NCI-H345 (cell line): ENCODE data around the gene PDIA6.
"Not testable (repeated sequence)": the region's sequence is repeated elsewhere in the genome, so short reads cannot be mapped to it uniquely, and the experiment has no call there.

Source experiments
- DNase-seq: peaks from one replicate; lab custom pipeline; 2025; lab: John Stamatoyannopoulos, UW

Gene PDIA6

GRCh38 chr2:10833021-10833420, 20.4 kb upstream of the PDIA6 start:
- no peak for DNase-seq

GRCh38 chr2:10832203-10832936, 19.8 kb upstream of the PDIA6 start:
- DNase-seq, result peak; percentile 92

- DNase-seq, result no peak
Measured at GRCh38 chr2:10831400-10831985, 18.9 kb upstream of the PDIA6 start.

- no peak for DNase-seq
Measured at GRCh38 chr2:10830641-10831399, 18.2 kb upstream of the PDIA6 start.

GRCh38 chr2:10830203-10830602, 17.6 kb upstream of the PDIA6 start:
- no peak for DNase-seq

- DNase-seq, result no peak
Measured at GRCh38 chr2:10829299-10829698, 16.7 kb upstream of the PDIA6 start.

- DNase-seq, result no peak
Measured at GRCh38 chr2:10828346-10828745, 15.8 kb upstream of the PDIA6 start.

- DNase-seq, result no peak
Measured at GRCh38 chr2:10826625-10827024, 14.0 kb upstream of the PDIA6 start.

GRCh38 chr2:10826026-10826425, 13.4 kb upstream of the PDIA6 start:
- DNase-seq, result no peak

GRCh38 chr2:10824191-10824590, 11.6 kb upstream of the PDIA6 start:
- no peak for DNase-seq

GRCh38 chr2:10820978-10821695, 8.6 kb upstream of the PDIA6 start:
- no peak for DNase-seq

- no peak for DNase-seq
Measured at GRCh38 chr2:10820562-10820961, 8.0 kb upstream of the PDIA6 start.

GRCh38 chr2:10819714-10820314, 7.2 kb upstream of the PDIA6 start:
- no peak for DNase-seq

GRCh38 chr2:10818984-10819383, 6.4 kb upstream of the PDIA6 start:
- no peak for DNase-seq

- DNase-seq, result not testable (repeated sequence)
Measured at GRCh38 chr2:10818305-10818704, 5.7 kb upstream of the PDIA6 start.

- DNase-seq, result peak; percentile 16
Measured at GRCh38 chr2:10817413-10817812, 4.8 kb upstream of the PDIA6 start.

- DNase-seq, result no peak
Measured at GRCh38 chr2:10814571-10815331, 2.2 kb upstream of the PDIA6 start.

- no peak for DNase-seq
Measured at GRCh38 chr2:10814142-10814541, 1.6 kb upstream of the PDIA6 start.

- not testable (repeated sequence) for DNase-seq
Measured at GRCh38 chr2:10813163-10814138, 866 bp upstream of the PDIA6 start.

- no peak for DNase-seq
Measured at GRCh38 chr2:10811517-10811916, 1.1 kb downstream of the PDIA6 start.
